ENCODE data around the gene RAB26. TPM values are rescaled to one million over a fixed set of nuclear protein-coding genes. Genes with fewer than 3 reads are reported as not detected.

RAB26 gene
- total RNA-seq, 1 donor from 2014 or later: 2.1 TPM

DNA sequence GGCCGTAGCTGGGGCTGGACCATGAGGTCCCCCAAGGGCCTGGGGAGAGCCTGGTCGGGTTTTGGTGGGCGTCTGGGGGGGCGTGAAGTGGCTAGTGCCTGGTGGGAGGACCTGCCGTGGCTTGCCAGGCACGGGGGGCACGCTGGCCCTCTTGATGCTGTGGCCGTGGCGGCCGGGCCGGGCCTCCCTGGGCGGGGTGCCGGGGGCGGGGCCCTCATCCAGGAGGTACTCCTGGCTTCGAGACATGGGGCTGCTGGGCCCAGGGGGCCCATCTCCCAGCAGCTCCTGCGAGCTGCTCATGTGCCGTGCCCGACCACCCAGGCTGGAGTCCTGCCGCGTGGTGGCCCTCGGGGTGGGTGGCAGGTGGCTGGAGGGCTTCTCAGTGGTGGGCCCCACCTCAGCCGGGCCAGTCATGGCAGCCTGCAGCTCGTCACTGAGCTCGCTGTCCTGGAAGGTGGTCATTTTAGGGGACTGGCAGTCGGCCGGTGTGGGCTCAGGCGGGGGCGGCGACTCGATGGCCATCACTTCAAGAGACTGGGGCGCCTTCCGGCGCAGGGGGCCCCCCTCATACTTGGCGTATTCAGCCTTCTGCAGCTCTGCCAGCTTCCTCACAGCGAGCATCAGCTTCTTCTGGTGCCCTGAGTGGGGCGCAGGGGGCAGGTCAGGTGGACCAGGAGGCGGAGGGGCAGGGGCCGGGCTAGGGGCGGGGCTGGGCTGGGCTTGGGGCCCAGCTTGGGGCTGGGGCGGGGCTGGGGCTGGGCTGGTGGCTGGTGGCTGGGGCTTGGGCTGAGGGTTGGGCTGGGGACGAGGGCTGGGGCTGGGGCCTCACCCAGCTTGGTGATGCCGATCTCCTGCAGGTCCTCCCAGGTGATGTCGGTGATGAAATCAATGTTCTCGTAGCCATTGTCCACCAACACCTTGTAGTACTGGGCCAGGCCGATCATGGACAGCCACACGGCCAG lies 32.8 kb downstream of the RAB26 start:
- H3K4me1 Mint-ChIP-seq: peaks cover 3% of the 10 kb centered on the region
- peaks cover 2% of the 10 kb centered on the region for H3K36me3 Mint-ChIP-seq
- H2AFZ ChIP-seq (replicated peaks): no peak overlapping the region
- no peaks in the 10 kb centered on the region for H3K79me2 ChIP-seq (ENCODE audit: low read depth)
- peak overlapping the region; percentile 50 for H3K4me3 Mint-ChIP-seq
- H3K9me3 ChIP-seq (ENCODE audit: low read depth): no peaks in the 10 kb centered on the region
- no peaks in the 10 kb centered on the region for H3K4me1 ChIP-seq
- no peak overlapping the region for H3K27ac Mint-ChIP-seq
- no peaks in the 10 kb centered on the region for H4K20me1 ChIP-seq (ENCODE audit: low read depth)
- H3K9ac ChIP-seq: no peak overlapping the region
- H3K4me2 ChIP-seq: no peak overlapping the region
- no peak overlapping the region for H3K4me3 ChIP-seq
- H3K36me3 ChIP-seq: no peaks in the 10 kb centered on the region
- no peaks in the 10 kb centered on the region for H3K27me3 ChIP-seq
- DNase-seq (ENCODE audit: low spot score): peak; percentile 21
- peaks cover 9% of the 10 kb centered on the region for H3K27me3 Mint-ChIP-seq (ENCODE audit: insufficient read depth, low read depth)
- TF ChIP-seq EZH2 (IDR thresholded peaks at IDR 0.05) (no peak), EZH2phosphoT487 (IDR thresholded peaks at IDR 0.05) (no peak)
- TF ChIP-seq, protein P1, sequence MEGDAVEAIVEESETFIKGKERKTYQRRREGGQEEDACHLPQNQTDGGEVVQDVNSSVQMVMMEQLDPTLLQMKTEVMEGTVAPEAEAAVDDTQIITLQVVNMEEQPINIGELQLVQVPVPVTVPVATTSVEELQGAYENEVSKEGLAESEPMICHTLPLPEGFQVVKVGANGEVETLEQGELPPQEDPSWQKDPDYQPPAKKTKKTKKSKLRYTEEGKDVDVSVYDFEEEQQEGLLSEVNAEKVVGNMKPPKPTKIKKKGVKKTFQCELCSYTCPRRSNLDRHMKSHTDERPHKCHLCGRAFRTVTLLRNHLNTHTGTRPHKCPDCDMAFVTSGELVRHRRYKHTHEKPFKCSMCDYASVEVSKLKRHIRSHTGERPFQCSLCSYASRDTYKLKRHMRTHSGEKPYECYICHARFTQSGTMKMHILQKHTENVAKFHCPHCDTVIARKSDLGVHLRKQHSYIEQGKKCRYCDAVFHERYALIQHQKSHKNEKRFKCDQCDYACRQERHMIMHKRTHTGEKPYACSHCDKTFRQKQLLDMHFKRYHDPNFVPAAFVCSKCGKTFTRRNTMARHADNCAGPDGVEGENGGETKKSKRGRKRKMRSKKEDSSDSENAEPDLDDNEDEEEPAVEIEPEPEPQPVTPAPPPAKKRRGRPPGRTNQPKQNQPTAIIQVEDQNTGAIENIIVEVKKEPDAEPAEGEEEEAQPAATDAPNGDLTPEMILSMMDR (IDR thresholded peaks at IDR 0.05): no peak
- no peak overlapping the region for H3K27ac ChIP-seq
- peaks cover 5% of the 10 kb centered on the region for H3F3A ChIP-seq (ENCODE audit: low read depth)
- no peaks in the 10 kb centered on the region for H3K9me3 Mint-ChIP-seq

DNA sequence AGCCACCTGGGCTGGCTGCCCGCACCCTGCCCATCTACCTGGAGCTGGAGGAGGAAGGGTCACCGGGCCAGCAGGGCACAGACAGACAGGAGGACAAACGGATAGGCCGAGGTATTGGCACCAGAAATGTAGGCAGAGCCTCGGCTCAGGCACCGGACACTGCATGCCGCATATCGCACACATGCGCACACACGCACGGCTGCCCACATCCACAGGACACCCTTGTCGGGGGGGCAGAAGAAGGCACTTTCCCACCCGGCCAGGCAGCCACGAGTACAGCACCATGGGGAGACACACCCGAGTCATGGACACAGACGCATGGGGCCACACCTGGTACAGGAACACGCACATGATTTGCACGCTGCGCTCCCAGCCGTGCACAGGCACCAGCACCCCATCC lies 33.5 kb downstream of the RAB26 start:
- Histone ChIP-seq H3K36me3 (no peaks in the 10 kb centered on the region), H4K20me1 (ENCODE audit: low read depth) (no peaks in the 10 kb centered on the region), H2AFZ (replicated peaks) (no peak overlapping the region), H3K27ac (no peak overlapping the region), H3F3A (ENCODE audit: low read depth) (peaks cover 5% of the 10 kb centered on the region), H3K9ac (no peak overlapping the region), H3K4me3 (no peak overlapping the region), H3K27me3 (no peaks in the 10 kb centered on the region), H3K4me1 (no peaks in the 10 kb centered on the region), H3K4me2 (no peak overlapping the region), H3K9me3 (ENCODE audit: low read depth) (no peaks in the 10 kb centered on the region), H3K79me2 (ENCODE audit: low read depth) (no peaks in the 10 kb centered on the region)
- peaks cover 9% of the 10 kb centered on the region for H3K27me3 Mint-ChIP-seq (ENCODE audit: insufficient read depth, low read depth)
- peaks cover 2% of the 10 kb centered on the region for H3K36me3 Mint-ChIP-seq
- peak overlapping the region; percentile 73 for H3K4me3 Mint-ChIP-seq
- TF ChIP-seq, protein P1 (IDR thresholded peaks at IDR 0.05): no peak
- TF ChIP-seq EZH2phosphoT487 (IDR thresholded peaks at IDR 0.05) (no peak), EZH2 (IDR thresholded peaks at IDR 0.05) (no peak)
- H3K4me1 Mint-ChIP-seq: peaks cover 3% of the 10 kb centered on the region
- H3K27ac Mint-ChIP-seq: peak overlapping the region; percentile 70
- H3K9me3 Mint-ChIP-seq: no peaks in the 10 kb centered on the region
- no peak for DNase-seq (ENCODE audit: low spot score)

DNA sequence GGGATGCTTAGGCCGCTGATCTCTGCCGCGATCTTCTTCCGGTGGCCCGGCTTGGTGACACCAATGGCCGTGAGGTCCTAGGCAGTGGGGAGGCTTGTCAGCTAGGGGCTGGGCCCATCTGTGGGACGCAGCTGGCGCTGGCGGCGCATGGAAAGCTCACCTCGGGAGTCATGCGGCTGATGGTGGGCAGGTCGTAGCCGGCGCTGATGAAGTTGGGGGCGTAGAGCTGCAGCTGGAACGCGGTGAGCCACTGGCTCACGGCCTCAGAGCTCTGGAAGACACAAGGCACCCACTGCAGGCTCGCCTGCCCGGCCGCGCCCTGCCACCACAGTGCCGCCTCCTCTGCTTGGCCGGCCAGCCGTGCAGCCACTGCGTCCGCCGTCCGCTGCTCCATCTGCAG lies 35.2 kb downstream of the RAB26 start:
- no peaks in the 10 kb centered on the region for H3K9me3 ChIP-seq (ENCODE audit: low read depth)
- no peak overlapping the region for H3K9ac ChIP-seq
- Mint-ChIP-seq H3K4me1 (peaks cover 3% of the 10 kb centered on the region), H3K4me3 (no peak overlapping the region), H3K27me3 (ENCODE audit: insufficient read depth, low read depth) (peaks cover 9% of the 10 kb centered on the region), H3K36me3 (peaks cover 2% of the 10 kb centered on the region), H3K27ac (no peak overlapping the region), H3K9me3 (no peaks in the 10 kb centered on the region)
- no peaks in the 10 kb centered on the region for H3K36me3 ChIP-seq
- no peaks in the 10 kb centered on the region for H3K27me3 ChIP-seq
- no peaks in the 10 kb centered on the region for H3K4me1 ChIP-seq
- no peak overlapping the region for H3K4me2 ChIP-seq
- H2AFZ ChIP-seq (replicated peaks): no peak overlapping the region
- H3K4me3 ChIP-seq: no peak overlapping the region
- TF ChIP-seq EZH2 (IDR thresholded peaks at IDR 0.05) (no peak), EZH2phosphoT487 (IDR thresholded peaks at IDR 0.05) (no peak)
- TF ChIP-seq, protein P1 (IDR thresholded peaks at IDR 0.05): no peak
- no peak for DNase-seq (ENCODE audit: low spot score)
- H3K79me2 ChIP-seq (ENCODE audit: low read depth): no peaks in the 10 kb centered on the region
- no peak overlapping the region for H3K27ac ChIP-seq
- H4K20me1 ChIP-seq (ENCODE audit: low read depth): no peaks in the 10 kb centered on the region
- no peaks in the 10 kb centered on the region for H3F3A ChIP-seq (ENCODE audit: low read depth)

Measured in neural progenitor cell (in vitro differentiated cells).